Mucosa of gallbladder (tissue), 1 donor: ENCODE measurements around the gene PRMT3. TPM values are rescaled to one million over a fixed set of nuclear protein-coding genes. Genes with fewer than 3 reads are reported as not detected.
"Not testable (repeated sequence)": the region's sequence is repeated elsewhere in the genome, so short reads cannot be mapped to it uniquely, and the experiment has no call there.

Experiments used
- DNase-seq: peaks from one replicate; pipeline ENCODE4 v3.0.0-alpha.2; 2020; ENCODE audit warnings: low spot score
- total RNA-seq: library from RNA; stranded (reverse); gene quantifications from one replicate; pipeline ENCODE4 v1.2.1, GENCODE V29; 2021
- donor health status: DM: no; HTN: no; CAD: no.

The PRMT3 gene
- total RNA-seq, 1 donor from 2014 or later, result 9.8 TPM

- DNase-seq, result no peak
These were observed 124.5 kb downstream of the PRMT3 start for GRCh38 chr11:20511982-20512381.

- DNase-seq, result no peak
These were observed 125.4 kb downstream of the PRMT3 start for GRCh38 chr11:20512869-20513268.

- no peak for DNase-seq
These were observed 130.9 kb downstream of the PRMT3 start for GRCh38 chr11:20518323-20518834.

- DNase-seq, result no peak
These were observed 135.0 kb downstream of the PRMT3 start for GRCh38 chr11:20522536-20522935.

- DNase-seq, result no peak
These were observed 142.2 kb downstream of the PRMT3 start for GRCh38 chr11:20529757-20530156.

- no peak for DNase-seq
These were observed 143.6 kb downstream of the PRMT3 start for GRCh38 chr11:20530942-20531703.

- no peak for DNase-seq
These were observed 147.9 kb downstream of the PRMT3 start for GRCh38 chr11:20535271-20535881.

- DNase-seq, result no peak
These were observed 148.8 kb downstream of the PRMT3 start for GRCh38 chr11:20536365-20536764.

GRCh38 chr11:20536784-20537183, 149.3 kb downstream of the PRMT3 start:
- DNase-seq, result no peak

GRCh38 chr11:20541503-20541902, 154.0 kb downstream of the PRMT3 start:
- DNase-seq, result no peak

- DNase-seq, result no peak
These were observed 157.2 kb downstream of the PRMT3 start for GRCh38 chr11:20544603-20545237.

- no peak for DNase-seq
These were observed 159.9 kb downstream of the PRMT3 start for GRCh38 chr11:20547411-20547810.

GRCh38 chr11:20551096-20551495, 163.6 kb downstream of the PRMT3 start:
- DNase-seq, result no peak

- DNase-seq, result no peak
These were observed 168.3 kb downstream of the PRMT3 start for GRCh38 chr11:20555783-20556182.

- DNase-seq, result not testable (repeated sequence)
These were observed 168.9 kb downstream of the PRMT3 start for GRCh38 chr11:20556396-20556795.

- DNase-seq, result no peak
These were observed 171.2 kb downstream of the PRMT3 start for GRCh38 chr11:20558741-20559140.

Other genes with a start within 250 kb of the PRMT3 start
- not detected for gene DBX1, start 227.2 kb upstream of the PRMT3 start, total RNA-seq
- 90.6 TPM for gene HTATIP2, start 24.0 kb upstream of the PRMT3 start, total RNA-seq
- gene SLC6A5, start 211.9 kb downstream of the PRMT3 start, total RNA-seq, result not detected